ENCODE results near the gene USP11. TPM values are rescaled to one million over a fixed set of nuclear protein-coding genes. Genes with fewer than 3 reads are reported as not detected.

The USP11 gene
- total RNA-seq, 1 experiment from 2014 or later, result 62.0 TPM

- Histone ChIP-seq H3K79me2 (ENCODE audit: insufficient read depth, low read length) (peaks cover 10% of the 10 kb centered on the region), H3K4me2 (ENCODE audit: low read length) (no peak overlapping the region), H3K4me3 (replicated peaks in 1 of 2; ENCODE audit: low read depth in 1 of 2, low read length in 2 of 2) (no peak overlapping the region), H3K36me3 (ENCODE audit: control insufficient read depth in 1 of 2, insufficient read depth in 2 of 2, low read length in 2 of 2) (peaks cover 18 to 29% of the 10 kb centered on the region in 2 experiments; a peak in 3 of 4 replicates), H3K27ac (ENCODE audit: low read depth, low read length) (no peak overlapping the region; the same call in 1 of the 2 replicates), H3K27me3 (ENCODE audit: insufficient read depth, low read length) (no peaks in the 10 kb centered on the region), H3K9me2 (ENCODE audit: insufficient read depth) (no peaks in the 10 kb centered on the region), H4K20me1 (ENCODE audit: insufficient read depth) (no peaks in the 10 kb centered on the region), H2AFZ (ENCODE audit: low read depth, low read length, poor library complexity, severe bottlenecking) (no peak overlapping the region), H3K9me3 (ENCODE audit: control insufficient read depth in 1 of 2, insufficient read depth in 1 of 2, low read depth in 1 of 2, low read length in 2 of 2) (no peaks in the 10 kb centered on the region), H3K4me1 (ENCODE audit: control insufficient read depth in 1 of 2, insufficient read depth in 2 of 2, low read length in 2 of 2) (peaks cover 6 to 10% of the 10 kb centered on the region in 2 experiments; a peak in 3 of 4 replicates), H3K9ac (ENCODE audit: low read length) (no peak overlapping the region)
- ChIA-PET CTCF (no interaction called here), POLR2A (no interaction called here), RAD21 (ENCODE audit: low non-redundant PET in 1 of 2, low total read pairs in 2 of 2, uncharacterized antibody in 2 of 2, unreplicated experiment in 2 of 2) (no interaction called here)
- ATAC-seq (no peak), DNase-seq (ENCODE audit: low read depth, low spot score) (no peak)
- no peak for TF ChIP-seq CTCF (IDR thresholded peaks at IDR 0.05 in 2 of 3, conservative IDR thresholded peaks at IDR 0.05 in 1 of 3; ENCODE audit: borderline replicate concordance in 1 of 3, insufficient read depth in 1 of 3, low read depth in 2 of 3, low read length in 2 of 3)
- TF ChIP-seq ZBTB33 (IDR thresholded peaks at IDR 0.05; ENCODE audit: extremely low read depth, insufficient replicate concordance, low read length), result no peak
- no peak for TF ChIP-seq EZH2phosphoT487 (IDR thresholded peaks at IDR 0.05; ENCODE audit: borderline replicate concordance)
- no peak for TF ChIP-seq EGR1 (IDR thresholded peaks at IDR 0.05; ENCODE audit: low read depth)
- no peak for TF ChIP-seq RAD21 (IDR thresholded peaks at IDR 0.05; ENCODE audit: low read depth)
- no peak for TF ChIP-seq SP1 (IDR thresholded peaks at IDR 0.05; ENCODE audit: low read depth)
- no peak for TF ChIP-seq EZH2 (IDR thresholded peaks at IDR 0.05)
- no peak for TF ChIP-seq POLR2A (IDR thresholded peaks at IDR 0.05; ENCODE audit: borderline replicate concordance, extremely low read depth, insufficient read depth, insufficient read length)
- no peak for TF ChIP-seq TCF7L2 (IDR thresholded peaks at IDR 0.05; ENCODE audit: borderline replicate concordance, extremely low read depth, insufficient read depth, insufficient read length)
- intact Hi-C loops (cut with micrococcal nuclease), result loop anchor here (5.0 kb wide), 1 partner anchor 98 kb away; no protein-coding TSS in a partner anchor
- TSS peak; percentile 59 for BruUV-seq (replicated peaks)
These were observed 18.3 kb upstream of the USP11 start for GRCh38 chrX:47214435-47215077.
